GM12801 (cell line): ENCODE data around the gene MICAL2.

ENCODE experiments used
- TF ChIP-seq, protein P1 (sequence below): IDR thresholded peaks from one replicate; pipeline ENCODE4 v1.5.1; 2011; ENCODE audit warnings: control low read depth; ENCODE audit not compliant: insufficient read length; ENCODE audit errors: extremely low read depth

Gene MICAL2

DNA sequence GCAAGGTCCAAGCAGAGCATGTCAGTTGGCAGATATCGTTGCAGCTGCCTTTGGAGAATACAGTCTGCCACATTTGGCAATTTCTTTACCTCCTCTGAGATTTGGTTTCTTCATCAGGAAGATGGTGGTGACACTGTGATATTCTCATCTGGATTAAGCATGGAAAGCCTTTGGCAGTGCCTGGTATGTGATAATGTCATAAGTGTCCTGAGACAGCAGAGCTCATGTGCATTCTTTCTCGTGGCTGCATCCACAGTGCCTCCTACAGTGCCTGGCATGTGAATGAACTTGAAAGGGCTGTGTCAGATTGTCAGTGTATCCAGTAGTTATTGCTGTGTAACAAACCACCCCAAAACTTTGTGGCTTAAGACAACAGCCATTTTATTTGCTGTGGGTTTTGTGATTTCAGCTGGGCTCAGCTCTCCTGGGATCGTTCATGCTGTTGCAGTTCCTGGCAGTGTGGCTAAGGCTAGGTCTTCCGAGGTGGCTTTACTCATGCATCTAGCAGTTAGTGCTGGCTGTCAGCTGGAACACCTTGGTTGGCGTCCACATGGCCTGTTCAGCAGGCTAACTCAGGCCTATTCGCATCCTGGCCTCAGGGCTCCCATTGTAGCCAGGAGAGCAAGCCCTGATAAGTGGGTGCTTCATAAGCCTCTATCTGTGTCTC lies 35.7 kb upstream of the MICAL2 start:
- TF ChIP-seq, protein P1, sequence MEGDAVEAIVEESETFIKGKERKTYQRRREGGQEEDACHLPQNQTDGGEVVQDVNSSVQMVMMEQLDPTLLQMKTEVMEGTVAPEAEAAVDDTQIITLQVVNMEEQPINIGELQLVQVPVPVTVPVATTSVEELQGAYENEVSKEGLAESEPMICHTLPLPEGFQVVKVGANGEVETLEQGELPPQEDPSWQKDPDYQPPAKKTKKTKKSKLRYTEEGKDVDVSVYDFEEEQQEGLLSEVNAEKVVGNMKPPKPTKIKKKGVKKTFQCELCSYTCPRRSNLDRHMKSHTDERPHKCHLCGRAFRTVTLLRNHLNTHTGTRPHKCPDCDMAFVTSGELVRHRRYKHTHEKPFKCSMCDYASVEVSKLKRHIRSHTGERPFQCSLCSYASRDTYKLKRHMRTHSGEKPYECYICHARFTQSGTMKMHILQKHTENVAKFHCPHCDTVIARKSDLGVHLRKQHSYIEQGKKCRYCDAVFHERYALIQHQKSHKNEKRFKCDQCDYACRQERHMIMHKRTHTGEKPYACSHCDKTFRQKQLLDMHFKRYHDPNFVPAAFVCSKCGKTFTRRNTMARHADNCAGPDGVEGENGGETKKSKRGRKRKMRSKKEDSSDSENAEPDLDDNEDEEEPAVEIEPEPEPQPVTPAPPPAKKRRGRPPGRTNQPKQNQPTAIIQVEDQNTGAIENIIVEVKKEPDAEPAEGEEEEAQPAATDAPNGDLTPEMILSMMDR = no peak

DNA sequence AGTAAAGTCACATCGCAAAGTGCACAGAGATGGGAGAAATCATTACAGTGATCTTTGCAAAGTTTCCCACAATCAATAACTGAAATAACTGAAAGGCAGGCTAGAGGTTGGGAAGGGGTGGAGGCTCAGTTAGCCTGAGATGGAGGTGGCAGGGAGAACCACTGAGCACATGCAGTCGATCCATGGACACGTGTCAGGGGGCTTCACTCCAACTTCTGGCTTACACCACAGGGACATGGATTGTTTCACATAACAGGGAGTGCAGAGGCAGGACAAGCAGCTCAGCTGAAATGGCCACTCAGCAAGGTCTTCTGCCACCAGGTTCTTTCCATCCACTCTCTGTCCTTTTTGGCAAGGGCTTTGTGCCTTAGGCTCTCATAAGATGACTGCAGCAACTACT lies 35.1 kb upstream of the MICAL2 start:
- TF ChIP-seq, protein P1 = no peak

DNA sequence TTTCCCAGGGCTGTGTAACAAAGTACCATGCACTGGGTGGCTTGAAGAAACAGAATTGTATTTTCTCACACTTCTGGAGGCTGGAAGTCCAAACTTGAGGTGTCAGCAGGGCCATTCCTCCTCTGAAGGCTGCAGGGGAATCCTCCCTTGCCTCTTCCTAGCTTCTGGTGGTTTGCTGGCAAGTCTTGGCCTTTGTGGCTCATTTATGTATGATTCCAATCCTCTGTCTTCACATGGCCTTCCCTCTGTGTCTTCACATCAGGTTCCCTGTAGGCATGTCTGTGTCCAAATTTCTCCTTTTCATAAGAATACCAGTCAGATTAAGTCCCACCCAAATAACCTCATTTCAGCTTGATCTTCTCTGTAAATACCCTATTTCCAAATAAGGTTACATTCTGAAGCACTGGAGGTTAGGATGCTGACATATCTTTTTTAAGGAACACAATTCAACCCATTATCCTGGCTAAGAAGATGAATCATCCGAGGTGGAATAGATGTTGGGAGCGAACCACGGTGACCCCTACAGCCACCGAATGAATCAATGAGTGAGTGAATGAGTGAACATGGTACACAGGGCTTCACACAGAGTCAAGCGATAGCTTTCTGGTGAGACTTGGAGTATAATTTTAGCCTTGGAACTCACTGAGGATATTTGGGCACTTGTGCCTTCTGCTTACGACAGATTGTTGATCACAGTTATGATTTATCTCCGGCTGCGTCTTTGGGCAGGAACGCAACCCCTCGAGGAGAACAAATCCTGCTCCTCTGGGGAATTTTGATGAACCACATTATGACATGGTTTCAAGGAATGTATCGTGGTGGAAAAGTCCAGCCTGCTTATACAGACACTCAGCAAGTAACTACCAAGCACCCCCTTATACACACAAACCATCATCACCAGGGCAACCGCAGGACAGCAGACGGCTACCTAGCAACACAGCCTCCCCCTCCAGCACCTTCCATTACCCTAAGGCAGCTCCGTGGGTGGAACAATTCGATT lies 34.3 kb upstream of the MICAL2 start:
- TF ChIP-seq, protein P1 = no peak

DNA sequence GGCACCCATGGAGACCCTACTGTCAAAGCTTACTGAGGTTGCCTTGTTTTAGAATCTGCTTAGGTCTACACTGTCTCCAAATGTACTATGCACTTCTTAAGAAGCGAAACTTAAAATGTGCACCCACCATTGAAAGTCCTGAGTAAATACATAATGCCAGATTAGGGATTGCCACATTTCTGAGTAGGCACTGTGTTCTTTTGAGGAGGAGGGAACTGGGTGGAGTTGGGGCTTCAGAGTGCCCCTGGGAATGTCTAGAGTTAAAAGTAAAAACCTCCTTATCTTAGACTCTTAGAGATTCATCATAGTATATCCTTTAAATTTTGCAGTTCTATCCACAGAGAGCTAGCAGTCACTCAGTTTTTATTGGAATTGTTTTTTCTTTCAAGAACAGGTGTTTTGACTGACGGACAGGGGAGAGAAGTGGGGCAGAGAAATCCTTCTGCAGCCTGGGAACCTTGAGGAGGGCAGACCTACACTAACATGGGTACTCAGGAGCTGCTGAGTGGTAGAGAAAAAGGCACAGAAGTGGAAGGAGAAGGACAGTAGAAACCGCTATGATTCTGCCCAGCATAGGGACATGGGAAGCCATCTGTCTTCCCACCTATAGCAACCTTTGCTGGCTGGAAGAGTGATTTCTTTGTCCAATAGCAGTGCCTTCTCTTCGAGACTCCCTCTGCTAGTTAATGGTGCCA lies 33.4 kb upstream of the MICAL2 start:
- TF ChIP-seq, protein P1 = no peak

DNA sequence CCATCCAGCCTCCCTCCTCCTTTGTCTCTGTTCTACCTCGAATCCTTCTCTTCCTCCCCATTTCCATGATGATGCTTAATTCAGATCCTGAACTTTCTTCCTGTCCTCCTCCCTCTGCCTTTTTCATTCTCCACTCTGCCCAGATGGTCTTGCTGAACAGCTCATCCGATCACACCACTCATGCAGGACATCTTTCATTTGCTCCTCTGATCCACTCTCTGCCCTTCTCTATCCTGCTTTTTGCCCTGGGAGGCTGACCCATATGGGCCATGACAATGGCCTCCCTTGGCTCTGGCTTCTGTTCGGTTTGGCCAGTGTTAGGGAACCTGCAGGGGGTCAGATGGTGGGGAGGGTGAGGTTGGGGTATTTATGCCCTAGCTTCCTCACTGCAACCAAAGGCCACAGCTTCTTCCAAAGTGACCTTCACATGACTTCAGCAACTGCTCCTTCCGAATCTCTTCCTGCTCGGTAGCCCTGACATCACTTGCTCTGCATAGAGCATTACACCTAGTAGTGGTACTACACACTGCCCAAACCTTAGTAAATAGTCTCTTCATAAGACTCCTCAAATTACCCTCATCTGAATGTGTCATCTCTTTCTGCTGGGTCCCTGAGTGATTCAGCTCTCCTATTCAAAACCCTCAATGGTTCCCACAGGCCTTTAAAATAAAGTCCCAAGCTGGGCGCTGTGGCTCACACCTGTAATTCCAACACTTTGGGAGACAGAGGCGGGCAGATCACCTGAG lies 32.7 kb upstream of the MICAL2 start:
- TF ChIP-seq, protein P1 = no peak

DNA sequence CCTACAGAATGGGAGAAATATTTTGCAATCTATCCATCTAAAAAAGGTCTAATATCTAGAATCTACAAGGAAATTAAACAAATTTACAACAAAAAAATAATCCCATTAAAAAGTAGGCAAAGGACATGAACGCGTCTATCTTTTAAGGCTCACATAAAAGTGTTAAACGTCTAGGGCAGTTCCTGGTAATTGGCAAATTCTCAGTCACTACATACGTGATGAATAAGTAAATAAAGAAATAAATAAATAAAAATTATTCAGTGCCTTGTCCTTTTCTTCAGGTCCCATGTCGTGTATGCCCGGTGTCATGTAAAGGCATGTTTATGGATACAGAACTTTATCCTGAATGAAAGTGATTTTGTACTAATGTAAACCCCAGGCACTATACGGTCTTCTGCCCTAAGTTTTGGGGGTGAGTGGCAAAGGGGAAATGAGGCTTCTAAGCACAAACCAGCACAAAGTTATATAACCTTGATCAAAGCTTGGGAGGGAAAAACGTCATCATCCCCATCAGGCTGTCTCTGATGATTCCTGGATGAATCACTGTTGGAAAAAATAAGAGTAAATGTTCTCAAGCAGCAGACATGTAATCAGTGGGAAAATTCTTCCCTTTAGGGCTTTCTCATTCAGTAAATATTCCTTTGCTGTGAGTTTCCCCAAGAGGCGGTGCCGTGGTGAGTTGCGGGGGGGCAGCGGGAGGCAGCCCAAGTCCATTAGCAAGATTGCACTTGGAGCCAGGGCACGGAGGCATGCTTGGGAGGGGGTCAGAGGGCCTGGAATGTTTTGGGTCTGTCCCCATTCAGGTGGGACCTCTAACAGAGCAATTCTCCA lies 30.4 kb upstream of the MICAL2 start:
- TF ChIP-seq, protein P1 = no peak
